ENCODE measurements around the gene DIO1. TPM values are rescaled to one million over a fixed set of nuclear protein-coding genes. Genes with fewer than 3 reads are reported as not detected.

Gene DIO1
- total RNA-seq, 1 experiment from 2014 or later = not detected

DNA sequence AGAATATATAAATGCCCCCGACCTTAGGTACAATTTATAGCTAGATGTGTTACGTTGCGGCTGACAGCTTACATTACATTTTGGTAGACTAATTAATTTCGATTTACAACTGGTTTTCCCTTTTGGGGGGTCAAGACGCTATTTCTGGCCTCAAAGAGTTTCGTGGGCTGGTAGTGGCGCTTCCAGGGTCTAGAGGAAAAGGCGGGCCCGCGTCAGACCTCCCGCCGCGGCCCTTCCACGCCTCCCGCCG is 51.1 kb downstream of the DIO1 start (continued):
- no peak for TF ChIP-seq NFATC4 (CRISPR knock-in tag; IDR thresholded peaks at IDR 0.05)

DNA sequence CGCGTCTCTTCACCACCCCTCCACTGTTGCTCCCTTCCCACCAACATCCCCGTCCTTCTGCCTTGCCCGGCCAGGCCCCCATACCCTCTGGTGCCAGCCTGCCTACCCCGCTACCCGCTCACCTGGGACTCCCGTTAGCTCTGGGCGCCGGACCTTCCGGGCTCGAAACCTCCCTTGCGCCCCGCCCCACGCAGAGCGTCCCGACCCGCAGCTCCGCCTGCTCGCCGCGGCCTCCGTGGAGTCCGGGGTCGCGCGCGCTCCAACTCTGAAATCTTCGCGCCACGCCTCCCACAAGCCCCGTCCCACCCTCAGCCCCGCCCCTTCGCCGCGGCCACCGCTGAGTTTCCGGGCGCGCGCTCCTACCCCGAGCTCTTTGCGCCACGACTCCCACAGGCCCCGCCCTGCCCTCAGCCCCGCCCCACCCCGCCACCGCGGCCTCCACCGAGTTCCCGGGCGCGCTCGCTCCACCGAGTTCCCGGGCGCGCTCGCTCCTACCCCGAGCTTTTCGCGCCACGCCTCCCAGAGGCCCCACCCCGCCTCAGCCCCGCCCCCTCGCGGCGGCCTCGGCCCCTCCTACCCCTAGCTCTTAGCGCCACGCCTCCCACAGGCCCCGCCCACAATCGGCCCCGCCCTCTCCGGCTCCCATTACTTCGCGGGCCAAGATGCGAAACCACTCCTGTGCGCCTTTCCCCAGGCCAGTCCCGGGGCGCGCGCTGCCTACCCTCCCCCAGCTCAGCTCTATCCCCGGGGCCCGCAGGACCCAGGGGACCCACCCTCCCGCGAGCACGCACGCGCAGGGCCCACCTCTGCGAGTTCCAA is 51.7 kb downstream of the DIO1 start, which contains the start of gene IFT25:
TSS of gene IFT25 (minus strand) at position 267 of the 819 bp plus-strand sequence. CDS start 5,617 bp downstream, outside the sequence.
- POLR2A ChIA-PET = interaction anchor here (0.7 to 1.5 kb wide), 5 partner anchors 56 to 108 kb away, joined by 3 to 8 read pairs (median 6); partner anchors contain the start of genes NDC1 and YIPF1
- H3K4me3 Mint-ChIP-seq = peak within 1 kb of the TSS; percentile 87
- CTCF ChIA-PET = interaction anchor here (0.6 to 4.1 kb wide), 35 partner anchors 11 to 554 kb away, joined by 3 to 51 read pairs (median 4); partner anchors contain the start of genes NDC1, TMEM59 and YIPF1
- no peaks in the 10 kb centered on the region for H3K27me3 Mint-ChIP-seq (ENCODE audit: low read depth)
- ATAC-seq (peak; percentile 83), DNase-seq (ENCODE audit: low spot score) (peak; percentile 97)
- H3K27ac Mint-ChIP-seq = peak within 1 kb of the TSS; percentile 68; the same call in 1 of the 2 replicates
- no peaks in the 10 kb centered on the region for H3K36me3 Mint-ChIP-seq
- no peaks in the 10 kb centered on the region for H3K9me3 Mint-ChIP-seq
- H3K4me1 Mint-ChIP-seq = peaks cover 55% of the 10 kb centered on the region
- TF ChIP-seq, protein P1, sequence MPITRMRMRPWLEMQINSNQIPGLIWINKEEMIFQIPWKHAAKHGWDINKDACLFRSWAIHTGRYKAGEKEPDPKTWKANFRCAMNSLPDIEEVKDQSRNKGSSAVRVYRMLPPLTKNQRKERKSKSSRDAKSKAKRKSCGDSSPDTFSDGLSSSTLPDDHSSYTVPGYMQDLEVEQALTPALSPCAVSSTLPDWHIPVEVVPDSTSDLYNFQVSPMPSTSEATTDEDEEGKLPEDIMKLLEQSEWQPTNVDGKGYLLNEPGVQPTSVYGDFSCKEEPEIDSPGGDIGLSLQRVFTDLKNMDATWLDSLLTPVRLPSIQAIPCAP (CRISPR knock-in tag; IDR thresholded peaks at IDR 0.05) = 0 out of 2 replicates have a peak, but pooled peaks have one; percentile 17
- TF ChIP-seq, protein P2, sequence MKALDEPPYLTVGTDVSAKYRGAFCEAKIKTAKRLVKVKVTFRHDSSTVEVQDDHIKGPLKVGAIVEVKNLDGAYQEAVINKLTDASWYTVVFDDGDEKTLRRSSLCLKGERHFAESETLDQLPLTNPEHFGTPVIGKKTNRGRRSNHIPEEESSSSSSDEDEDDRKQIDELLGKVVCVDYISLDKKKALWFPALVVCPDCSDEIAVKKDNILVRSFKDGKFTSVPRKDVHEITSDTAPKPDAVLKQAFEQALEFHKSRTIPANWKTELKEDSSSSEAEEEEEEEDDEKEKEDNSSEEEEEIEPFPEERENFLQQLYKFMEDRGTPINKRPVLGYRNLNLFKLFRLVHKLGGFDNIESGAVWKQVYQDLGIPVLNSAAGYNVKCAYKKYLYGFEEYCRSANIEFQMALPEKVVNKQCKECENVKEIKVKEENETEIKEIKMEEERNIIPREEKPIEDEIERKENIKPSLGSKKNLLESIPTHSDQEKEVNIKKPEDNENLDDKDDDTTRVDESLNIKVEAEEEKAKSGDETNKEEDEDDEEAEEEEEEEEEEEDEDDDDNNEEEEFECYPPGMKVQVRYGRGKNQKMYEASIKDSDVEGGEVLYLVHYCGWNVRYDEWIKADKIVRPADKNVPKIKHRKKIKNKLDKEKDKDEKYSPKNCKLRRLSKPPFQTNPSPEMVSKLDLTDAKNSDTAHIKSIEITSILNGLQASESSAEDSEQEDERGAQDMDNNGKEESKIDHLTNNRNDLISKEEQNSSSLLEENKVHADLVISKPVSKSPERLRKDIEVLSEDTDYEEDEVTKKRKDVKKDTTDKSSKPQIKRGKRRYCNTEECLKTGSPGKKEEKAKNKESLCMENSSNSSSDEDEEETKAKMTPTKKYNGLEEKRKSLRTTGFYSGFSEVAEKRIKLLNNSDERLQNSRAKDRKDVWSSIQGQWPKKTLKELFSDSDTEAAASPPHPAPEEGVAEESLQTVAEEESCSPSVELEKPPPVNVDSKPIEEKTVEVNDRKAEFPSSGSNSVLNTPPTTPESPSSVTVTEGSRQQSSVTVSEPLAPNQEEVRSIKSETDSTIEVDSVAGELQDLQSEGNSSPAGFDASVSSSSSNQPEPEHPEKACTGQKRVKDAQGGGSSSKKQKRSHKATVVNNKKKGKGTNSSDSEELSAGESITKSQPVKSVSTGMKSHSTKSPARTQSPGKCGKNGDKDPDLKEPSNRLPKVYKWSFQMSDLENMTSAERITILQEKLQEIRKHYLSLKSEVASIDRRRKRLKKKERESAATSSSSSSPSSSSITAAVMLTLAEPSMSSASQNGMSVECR (CRISPR knock-in tag; IDR thresholded peaks at IDR 0.05; ENCODE audit: borderline replicate concordance) = 0 out of 2 replicates have a peak, but pooled peaks have one; percentile 16
- TF ChIP-seq, protein P3, sequence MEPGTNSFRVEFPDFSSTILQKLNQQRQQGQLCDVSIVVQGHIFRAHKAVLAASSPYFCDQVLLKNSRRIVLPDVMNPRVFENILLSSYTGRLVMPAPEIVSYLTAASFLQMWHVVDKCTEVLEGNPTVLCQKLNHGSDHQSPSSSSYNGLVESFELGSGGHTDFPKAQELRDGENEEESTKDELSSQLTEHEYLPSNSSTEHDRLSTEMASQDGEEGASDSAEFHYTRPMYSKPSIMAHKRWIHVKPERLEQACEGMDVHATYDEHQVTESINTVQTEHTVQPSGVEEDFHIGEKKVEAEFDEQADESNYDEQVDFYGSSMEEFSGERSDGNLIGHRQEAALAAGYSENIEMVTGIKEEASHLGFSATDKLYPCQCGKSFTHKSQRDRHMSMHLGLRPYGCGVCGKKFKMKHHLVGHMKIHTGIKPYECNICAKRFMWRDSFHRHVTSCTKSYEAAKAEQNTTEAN (CRISPR knock-in tag; IDR thresholded peaks at IDR 0.05) = 0 out of 2 replicates have a peak, but pooled peaks have one; percentile 51
- TF ChIP-seq, protein P4, sequence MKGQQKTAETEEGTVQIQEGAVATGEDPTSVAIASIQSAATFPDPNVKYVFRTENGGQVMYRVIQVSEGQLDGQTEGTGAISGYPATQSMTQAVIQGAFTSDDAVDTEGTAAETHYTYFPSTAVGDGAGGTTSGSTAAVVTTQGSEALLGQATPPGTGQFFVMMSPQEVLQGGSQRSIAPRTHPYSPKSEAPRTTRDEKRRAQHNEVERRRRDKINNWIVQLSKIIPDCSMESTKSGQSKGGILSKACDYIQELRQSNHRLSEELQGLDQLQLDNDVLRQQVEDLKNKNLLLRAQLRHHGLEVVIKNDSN (CRISPR knock-in tag; IDR thresholded peaks at IDR 0.05) = no peak
- TF ChIP-seq GABPB1 (CRISPR knock-in tag; IDR thresholded peaks at IDR 0.05) (peak; percentile 47; the same call in 1 of the 2 replicates), SOX15 (CRISPR knock-in tag; IDR thresholded peaks at IDR 0.05) (no peak), FOXK1 (CRISPR knock-in tag; IDR thresholded peaks at IDR 0.05) (peak; percentile 30; the same call in 1 of the 2 replicates), MYBL2 (CRISPR knock-in tag; IDR thresholded peaks at IDR 0.05) (no peak), JUN (CRISPR knock-in tag; IDR thresholded peaks at IDR 0.05) (no peak), GTF2I (CRISPR knock-in tag; conservative IDR thresholded peaks at IDR 0.05) (no peak), ZNF138 (CRISPR knock-in tag; conservative IDR thresholded peaks at IDR 0.05) (no peak), ZNF671 (CRISPR knock-in tag; IDR thresholded peaks at IDR 0.05) (no peak), ETV6 (CRISPR knock-in tag; IDR thresholded peaks at IDR 0.05) (peak; percentile 50; the same call in 1 of the 2 replicates), SP1 (CRISPR knock-in tag; conservative IDR thresholded peaks at IDR 0.05) (peak; percentile 80), ZNF416 (CRISPR knock-in tag; IDR thresholded peaks at IDR 0.05) (no peak)
- TF ChIP-seq, protein P5, sequence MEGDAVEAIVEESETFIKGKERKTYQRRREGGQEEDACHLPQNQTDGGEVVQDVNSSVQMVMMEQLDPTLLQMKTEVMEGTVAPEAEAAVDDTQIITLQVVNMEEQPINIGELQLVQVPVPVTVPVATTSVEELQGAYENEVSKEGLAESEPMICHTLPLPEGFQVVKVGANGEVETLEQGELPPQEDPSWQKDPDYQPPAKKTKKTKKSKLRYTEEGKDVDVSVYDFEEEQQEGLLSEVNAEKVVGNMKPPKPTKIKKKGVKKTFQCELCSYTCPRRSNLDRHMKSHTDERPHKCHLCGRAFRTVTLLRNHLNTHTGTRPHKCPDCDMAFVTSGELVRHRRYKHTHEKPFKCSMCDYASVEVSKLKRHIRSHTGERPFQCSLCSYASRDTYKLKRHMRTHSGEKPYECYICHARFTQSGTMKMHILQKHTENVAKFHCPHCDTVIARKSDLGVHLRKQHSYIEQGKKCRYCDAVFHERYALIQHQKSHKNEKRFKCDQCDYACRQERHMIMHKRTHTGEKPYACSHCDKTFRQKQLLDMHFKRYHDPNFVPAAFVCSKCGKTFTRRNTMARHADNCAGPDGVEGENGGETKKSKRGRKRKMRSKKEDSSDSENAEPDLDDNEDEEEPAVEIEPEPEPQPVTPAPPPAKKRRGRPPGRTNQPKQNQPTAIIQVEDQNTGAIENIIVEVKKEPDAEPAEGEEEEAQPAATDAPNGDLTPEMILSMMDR (IDR thresholded peaks at IDR 0.05) = no peak
- TF ChIP-seq, protein P6, sequence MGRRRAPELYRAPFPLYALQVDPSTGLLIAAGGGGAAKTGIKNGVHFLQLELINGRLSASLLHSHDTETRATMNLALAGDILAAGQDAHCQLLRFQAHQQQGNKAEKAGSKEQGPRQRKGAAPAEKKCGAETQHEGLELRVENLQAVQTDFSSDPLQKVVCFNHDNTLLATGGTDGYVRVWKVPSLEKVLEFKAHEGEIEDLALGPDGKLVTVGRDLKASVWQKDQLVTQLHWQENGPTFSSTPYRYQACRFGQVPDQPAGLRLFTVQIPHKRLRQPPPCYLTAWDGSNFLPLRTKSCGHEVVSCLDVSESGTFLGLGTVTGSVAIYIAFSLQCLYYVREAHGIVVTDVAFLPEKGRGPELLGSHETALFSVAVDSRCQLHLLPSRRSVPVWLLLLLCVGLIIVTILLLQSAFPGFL (CRISPR knock-in tag; IDR thresholded peaks at IDR 0.05; ENCODE audit: borderline replicate concordance) = no peak
- TF ChIP-seq, protein P7, sequence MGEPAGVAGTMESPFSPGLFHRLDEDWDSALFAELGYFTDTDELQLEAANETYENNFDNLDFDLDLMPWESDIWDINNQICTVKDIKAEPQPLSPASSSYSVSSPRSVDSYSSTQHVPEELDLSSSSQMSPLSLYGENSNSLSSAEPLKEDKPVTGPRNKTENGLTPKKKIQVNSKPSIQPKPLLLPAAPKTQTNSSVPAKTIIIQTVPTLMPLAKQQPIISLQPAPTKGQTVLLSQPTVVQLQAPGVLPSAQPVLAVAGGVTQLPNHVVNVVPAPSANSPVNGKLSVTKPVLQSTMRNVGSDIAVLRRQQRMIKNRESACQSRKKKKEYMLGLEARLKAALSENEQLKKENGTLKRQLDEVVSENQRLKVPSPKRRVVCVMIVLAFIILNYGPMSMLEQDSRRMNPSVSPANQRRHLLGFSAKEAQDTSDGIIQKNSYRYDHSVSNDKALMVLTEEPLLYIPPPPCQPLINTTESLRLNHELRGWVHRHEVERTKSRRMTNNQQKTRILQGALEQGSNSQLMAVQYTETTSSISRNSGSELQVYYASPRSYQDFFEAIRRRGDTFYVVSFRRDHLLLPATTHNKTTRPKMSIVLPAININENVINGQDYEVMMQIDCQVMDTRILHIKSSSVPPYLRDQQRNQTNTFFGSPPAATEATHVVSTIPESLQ (CRISPR knock-in tag; IDR thresholded peaks at IDR 0.05) = no peak
- TF ChIP-seq, protein P8, sequence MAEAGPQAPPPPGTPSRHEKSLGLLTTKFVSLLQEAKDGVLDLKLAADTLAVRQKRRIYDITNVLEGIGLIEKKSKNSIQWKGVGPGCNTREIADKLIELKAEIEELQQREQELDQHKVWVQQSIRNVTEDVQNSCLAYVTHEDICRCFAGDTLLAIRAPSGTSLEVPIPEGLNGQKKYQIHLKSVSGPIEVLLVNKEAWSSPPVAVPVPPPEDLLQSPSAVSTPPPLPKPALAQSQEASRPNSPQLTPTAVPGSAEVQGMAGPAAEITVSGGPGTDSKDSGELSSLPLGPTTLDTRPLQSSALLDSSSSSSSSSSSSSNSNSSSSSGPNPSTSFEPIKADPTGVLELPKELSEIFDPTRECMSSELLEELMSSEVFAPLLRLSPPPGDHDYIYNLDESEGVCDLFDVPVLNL (CRISPR knock-in tag; IDR thresholded peaks at IDR 0.05; ENCODE audit: borderline replicate concordance, low read depth) = no peak; the same call in 1 of the 2 replicates
